Caco-2 (cell line): ENCODE data around the gene LSM10. TPM values are rescaled to one million over a fixed set of nuclear protein-coding genes. Genes with fewer than 3 reads are reported as not detected.

Experiments used
- BruUV-seq: library from RNA; stranded (reverse); fragments of 400-500 nt; replicated peaks from 2 replicates; lab custom pipeline; 2021; lab: Mats Ljungman, UMichigan
- CTCF ChIA-PET: fragments of 300-600 bp; sonication (Branson Sonifier 250); formaldehyde crosslinking; loops from one replicate; lab custom pipeline; 2022; ENCODE audit warnings: antibody characterized with exemption; lab: Charles Lee
- POLR2A ChIA-PET: fragments of 300-600 bp; sonication (Branson Sonifier 250); formaldehyde crosslinking; loops from one replicate; lab custom pipeline; 2022; ENCODE audit warnings: antibody characterized with exemption; lab: Charles Lee
- DNase-seq, 2 experiments: peaks; one replicate each; pipeline versions ENCODE4 v3.0.0 to v3.0.0-alpha.2; 2020 to 2022
- H3K27me3 ChIP-seq: replicated peaks from 2 replicates; pipeline ENCODE4 v1.6.0; 2011; ENCODE audit warnings: low read length; ENCODE audit not compliant: control insufficient read depth, insufficient read depth
- H3K36me3 ChIP-seq: 2 replicates; pipeline ENCODE4 v1.5.1; 2011; ENCODE audit warnings: low read length; ENCODE audit not compliant: control insufficient read depth, insufficient read depth
- H3K4me1 ChIP-seq: fragments of 250-450 bp; sonication (Bioruptor Pico); 2 replicates; pipeline ENCODE4 v1.5.1; 2020; ENCODE audit warnings: mild to moderate bottlenecking
- H3K4me3 ChIP-seq: 2 replicates; pipeline ENCODE4 v1.5.1; 2011; ENCODE audit warnings: low read depth, mild to moderate bottlenecking, control low read depth, low read length
- H3K9me3 ChIP-seq: fragments of 250-450 bp; sonication (Bioruptor Pico); 2 replicates; pipeline ENCODE4 v1.5.1; 2020; ENCODE audit warnings: mild to moderate bottlenecking, moderate library complexity
- H3K27ac Mint-ChIP-seq: one replicate; pipeline ENCODE4 v1.8.0; 2022; ENCODE audit warnings: mixed read lengths; ENCODE audit not compliant: unreplicated experiment
- H3K27me3 Mint-ChIP-seq: one replicate; pipeline ENCODE4 v1.8.0; 2022; ENCODE audit warnings: mixed read lengths; ENCODE audit not compliant: insufficient read depth, unreplicated experiment
- H3K36me3 Mint-ChIP-seq: one replicate; pipeline ENCODE4 v1.8.0; 2022; ENCODE audit warnings: mild to moderate bottlenecking, mixed read lengths; ENCODE audit not compliant: insufficient read depth, unreplicated experiment
- H3K4me1 Mint-ChIP-seq: one replicate; pipeline ENCODE4 v1.8.0; 2022; ENCODE audit warnings: low read depth, mixed read lengths; ENCODE audit not compliant: unreplicated experiment
- H3K4me3 Mint-ChIP-seq: one replicate; pipeline ENCODE4 v1.8.0; 2022; ENCODE audit warnings: mild to moderate bottlenecking, moderate library complexity, mixed read lengths; ENCODE audit not compliant: unreplicated experiment
- H3K9me3 Mint-ChIP-seq: one replicate; pipeline ENCODE4 v1.8.0; 2022; ENCODE audit warnings: mixed read lengths; ENCODE audit not compliant: unreplicated experiment
- intact Hi-C: fragments of 100-400 bp; cut with micrococcal nuclease; formaldehyde crosslinking; loops from one replicate; pipeline ENCODE4 v1.10.0; 2022; ENCODE audit not compliant: unreplicated experiment
- total RNA-seq: library from RNA; stranded (reverse); gene quantifications from 2 replicates; pipeline ENCODE4 v1.2.3, GENCODE V29; 2022
- TF ChIP-seq, protein P1 (sequence below), 2 experiments: fragments of 200-600 bp in 1 of 2; IDR thresholded peaks; 1 replicate in 1 of 2; 2 replicates in 1 of 2; pipeline versions ENCODE4 v1.5.1 to v1.8.0; 2011 to 2022; ENCODE audit warnings: antibody characterized with exemption in 1 of 2, control low read depth in 1 of 2, inconsistent platforms in 1 of 2, low read depth in 1 of 2, low read length in 1 of 2, mild to moderate bottlenecking in 1 of 2, moderate library complexity in 1 of 2; ENCODE audit not compliant: insufficient read depth in 1 of 2, severe bottlenecking in 1 of 2, unreplicated experiment in 1 of 2

LSM10 gene
- total RNA-seq, 1 experiment from 2014 or later = 20.7 TPM

DNA sequence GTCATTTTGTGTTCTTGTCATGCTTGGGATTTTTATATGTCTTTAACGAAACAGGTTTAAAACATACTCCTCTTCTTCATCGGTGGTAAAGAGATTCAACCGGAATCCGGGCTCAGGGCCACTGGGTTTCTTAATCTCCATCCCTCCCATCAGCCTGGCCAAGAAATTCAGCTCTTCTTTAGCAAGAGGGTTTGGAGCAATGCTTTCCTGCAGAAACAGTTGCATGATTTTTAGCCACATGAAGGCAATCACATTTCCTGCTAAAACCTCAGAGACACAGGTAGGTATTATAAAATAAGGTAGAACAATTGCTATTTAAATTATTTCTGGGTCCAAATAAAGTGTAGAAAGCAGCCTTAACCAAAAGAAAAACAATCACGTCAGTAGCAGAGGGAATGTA is 22.7 kb upstream of the LSM10 start:
- H3K4me3 Mint-ChIP-seq = no peak overlapping the region
- ChIA-PET CTCF (interaction anchor here (0.7 kb wide), 1 partner anchor 1515 kb away, joined by 3 read pairs; no protein-coding TSS in a partner anchor), POLR2A (interaction anchor here (1.1 kb wide), 1 partner anchor 34 kb away, joined by 3 read pairs; no protein-coding TSS in a partner anchor)
- no peaks in the 10 kb centered on the region for H3K9me3 Mint-ChIP-seq
- no peaks in the 10 kb centered on the region for H3K27me3 ChIP-seq
- H3K4me1 ChIP-seq = no peaks in the 10 kb centered on the region
- TF ChIP-seq, protein P1, sequence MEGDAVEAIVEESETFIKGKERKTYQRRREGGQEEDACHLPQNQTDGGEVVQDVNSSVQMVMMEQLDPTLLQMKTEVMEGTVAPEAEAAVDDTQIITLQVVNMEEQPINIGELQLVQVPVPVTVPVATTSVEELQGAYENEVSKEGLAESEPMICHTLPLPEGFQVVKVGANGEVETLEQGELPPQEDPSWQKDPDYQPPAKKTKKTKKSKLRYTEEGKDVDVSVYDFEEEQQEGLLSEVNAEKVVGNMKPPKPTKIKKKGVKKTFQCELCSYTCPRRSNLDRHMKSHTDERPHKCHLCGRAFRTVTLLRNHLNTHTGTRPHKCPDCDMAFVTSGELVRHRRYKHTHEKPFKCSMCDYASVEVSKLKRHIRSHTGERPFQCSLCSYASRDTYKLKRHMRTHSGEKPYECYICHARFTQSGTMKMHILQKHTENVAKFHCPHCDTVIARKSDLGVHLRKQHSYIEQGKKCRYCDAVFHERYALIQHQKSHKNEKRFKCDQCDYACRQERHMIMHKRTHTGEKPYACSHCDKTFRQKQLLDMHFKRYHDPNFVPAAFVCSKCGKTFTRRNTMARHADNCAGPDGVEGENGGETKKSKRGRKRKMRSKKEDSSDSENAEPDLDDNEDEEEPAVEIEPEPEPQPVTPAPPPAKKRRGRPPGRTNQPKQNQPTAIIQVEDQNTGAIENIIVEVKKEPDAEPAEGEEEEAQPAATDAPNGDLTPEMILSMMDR (IDR thresholded peaks at IDR 0.05; ENCODE audit: insufficient read depth in 1 of 2, low read depth in 1 of 2, low read length in 1 of 2, severe bottlenecking in 1 of 2, unreplicated experiment in 1 of 2) = no peak
- no peak overlapping the region for H3K27ac Mint-ChIP-seq
- no peaks in the 10 kb centered on the region for H3K9me3 ChIP-seq
- no peak overlapping the region for H3K4me3 ChIP-seq
- no peak for DNase-seq
- no peaks in the 10 kb centered on the region for H3K4me1 Mint-ChIP-seq
- intact Hi-C loops = loop anchor here (1.0 to 5.0 kb wide), 4 partner anchors 23 to 322 kb away; partner anchors contain the start of genes LSM10 and STK40
- BruUV-seq = no TSS peak
- no peaks in the 10 kb centered on the region for H3K27me3 Mint-ChIP-seq
- no peaks in the 10 kb centered on the region for H3K36me3 Mint-ChIP-seq
- H3K36me3 ChIP-seq = no peaks in the 10 kb centered on the region

DNA sequence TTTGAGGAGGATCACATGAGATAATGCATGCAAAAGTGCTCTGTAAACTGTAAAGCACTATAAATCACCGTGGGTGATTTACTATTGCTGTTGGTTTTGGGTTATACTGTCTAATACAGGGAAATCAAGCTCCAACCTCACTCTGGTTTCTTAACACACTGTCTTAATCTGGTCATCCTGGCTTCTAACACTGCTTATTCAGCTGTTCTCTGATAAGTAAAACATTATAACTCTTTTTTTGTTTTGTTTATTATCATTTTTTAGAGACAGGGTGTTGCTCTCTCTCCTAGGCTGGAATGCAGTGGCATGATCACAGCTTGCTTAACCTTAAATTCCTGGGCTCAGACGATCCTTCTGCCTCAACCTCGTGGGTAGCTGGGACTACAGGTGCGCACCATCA is 21.9 kb upstream of the LSM10 start:
- no peaks in the 10 kb centered on the region for H3K9me3 ChIP-seq
- Mint-ChIP-seq H3K4me1 (no peaks in the 10 kb centered on the region), H3K9me3 (peaks cover 3% of the 10 kb centered on the region), H3K36me3 (no peaks in the 10 kb centered on the region), H3K27me3 (no peaks in the 10 kb centered on the region), H3K4me3 (no peak overlapping the region), H3K27ac (no peak overlapping the region)
- no peaks in the 10 kb centered on the region for H3K4me1 ChIP-seq
- TF ChIP-seq, protein P1 (IDR thresholded peaks at IDR 0.05; ENCODE audit: insufficient read depth in 1 of 2, low read depth in 1 of 2, low read length in 1 of 2, severe bottlenecking in 1 of 2, unreplicated experiment in 1 of 2) = no peak
- no TSS peak for BruUV-seq
- no peaks in the 10 kb centered on the region for H3K27me3 ChIP-seq
- no peak overlapping the region for H3K4me3 ChIP-seq
- POLR2A ChIA-PET = interaction anchor here (1.1 kb wide), 1 partner anchor 33 kb away, joined by 3 read pairs; no protein-coding TSS in a partner anchor
- CTCF ChIA-PET = interaction anchor here (0.5 to 0.7 kb wide), 2 partner anchors 324 to 1516 kb away, joined by 3 to 6 read pairs; no protein-coding TSS in a partner anchor
- intact Hi-C loops = no loop called here
- DNase-seq = no peak
- H3K36me3 ChIP-seq = no peaks in the 10 kb centered on the region

DNA sequence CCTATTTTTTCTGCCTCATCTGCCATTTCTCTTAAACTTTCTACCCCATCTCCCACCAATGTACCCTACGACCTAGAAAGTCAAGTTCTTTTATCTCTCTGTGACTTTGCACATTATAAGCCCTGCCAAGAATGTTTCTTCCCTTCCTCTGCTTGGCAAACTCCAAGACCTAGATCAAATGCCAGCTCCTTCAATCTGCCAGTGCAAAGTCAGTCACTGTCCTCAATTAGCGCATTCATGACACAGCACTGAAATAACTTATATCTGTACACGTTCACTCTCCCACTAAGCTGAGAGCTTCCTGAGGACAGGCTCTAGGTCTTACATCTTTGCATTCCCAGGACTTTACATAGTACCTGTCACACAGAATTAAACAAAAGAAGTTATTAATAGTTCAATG is 21.4 kb upstream of the LSM10 start:
- intact Hi-C loops = no loop called here
- Mint-ChIP-seq H3K36me3 (no peaks in the 10 kb centered on the region), H3K4me1 (no peaks in the 10 kb centered on the region), H3K27ac (no peak overlapping the region), H3K4me3 (no peak overlapping the region), H3K9me3 (peaks cover 8% of the 10 kb centered on the region), H3K27me3 (no peaks in the 10 kb centered on the region)
- H3K4me1 ChIP-seq = no peaks in the 10 kb centered on the region
- no peaks in the 10 kb centered on the region for H3K9me3 ChIP-seq
- DNase-seq = no peak
- H3K4me3 ChIP-seq = no peak overlapping the region
- TF ChIP-seq, protein P1 (IDR thresholded peaks at IDR 0.05; ENCODE audit: insufficient read depth in 1 of 2, low read depth in 1 of 2, low read length in 1 of 2, severe bottlenecking in 1 of 2, unreplicated experiment in 1 of 2) = no peak
- BruUV-seq = no TSS peak
- H3K27me3 ChIP-seq = no peaks in the 10 kb centered on the region
- ChIA-PET POLR2A (interaction anchor here (1.1 kb wide), 1 partner anchor 33 kb away, joined by 3 read pairs; no protein-coding TSS in a partner anchor), CTCF (interaction anchor here (0.5 to 0.7 kb wide), 2 partner anchors 50 to 324 kb away, joined by 4 to 6 read pairs; no protein-coding TSS in a partner anchor)
- no peaks in the 10 kb centered on the region for H3K36me3 ChIP-seq
